HepG2 (cell line): ENCODE results near the gene CEP250. TPM values are rescaled to one million over a fixed set of nuclear protein-coding genes. Genes with fewer than 3 reads are reported as not detected.
A peak's percentile ranks its signal among the peaks of the same experiment; 100 is the strongest.

Source experiments
- BATF2 ChIP-seq: sonication (generic); formaldehyde crosslinking; IDR thresholded peaks from 2 replicates; pipeline ENCODE4 v1.8.0; 2022; ENCODE audit warnings: mild to moderate bottlenecking, missing genetic modification reagents, moderate library complexity
- DMAP1 ChIP-seq: IDR thresholded peaks from 2 replicates; pipeline ENCODE4 v1.6.1; 2016
- FOXP4 ChIP-seq: sonication (generic); formaldehyde crosslinking; IDR thresholded peaks from 2 replicates; pipeline ENCODE4 v1.4.0; 2020; ENCODE audit warnings: missing genetic modification reagents
- GTF3A ChIP-seq: sonication (generic); formaldehyde crosslinking; conservative IDR thresholded peaks from 2 replicates; pipeline ENCODE4 v1.4.0; 2020; ENCODE audit warnings: mild to moderate bottlenecking, missing genetic modification reagents
- NFIC ChIP-seq: IDR thresholded peaks from 2 replicates; pipeline ENCODE4 v1.6.1; 2012; ENCODE audit warnings: mild to moderate bottlenecking, low read length, inconsistent platforms
- RARG ChIP-seq: sonication (generic); formaldehyde crosslinking; IDR thresholded peaks from 2 replicates; pipeline ENCODE4 v1.4.0; 2020; ENCODE audit warnings: low read depth, mild to moderate bottlenecking, missing genetic modification reagents
- SAP130 ChIP-seq: IDR thresholded peaks from 2 replicates; pipeline ENCODE4 v1.6.1; 2016; ENCODE audit warnings: low read depth
- SP2 ChIP-seq: sonication (generic); formaldehyde crosslinking; IDR thresholded peaks from 2 replicates; pipeline ENCODE4 v1.5.1; 2020; ENCODE audit warnings: mild to moderate bottlenecking, missing genetic modification reagents
- SRY ChIP-seq: sonication (generic); formaldehyde crosslinking; IDR thresholded peaks from 2 replicates; pipeline ENCODE4 v1.8.0; 2022; ENCODE audit warnings: mild to moderate bottlenecking, missing genetic modification reagents
- STAT6 ChIP-seq: sonication (generic); formaldehyde crosslinking; IDR thresholded peaks from 2 replicates; pipeline ENCODE4 v1.4.0; 2020; ENCODE audit warnings: missing genetic modification reagents, mild to moderate bottlenecking, borderline replicate concordance
- ZMAT3 ChIP-seq: sonication (generic); formaldehyde crosslinking; conservative IDR thresholded peaks from 2 replicates; pipeline ENCODE4 v1.7.0; 2021; ENCODE audit warnings: missing genetic modification reagents
- ZMYM3 ChIP-seq: sonication (generic); formaldehyde crosslinking; IDR thresholded peaks from 2 replicates; pipeline ENCODE4 v1.5.1; 2020; ENCODE audit warnings: mild to moderate bottlenecking, missing genetic modification reagents
- ZNF121 ChIP-seq: sonication (generic); formaldehyde crosslinking; IDR thresholded peaks from 2 replicates; pipeline ENCODE4 v1.5.0; 2020; ENCODE audit warnings: mild to moderate bottlenecking, missing genetic modification reagents
- ZNF30 ChIP-seq: sonication (generic); formaldehyde crosslinking; IDR thresholded peaks from 2 replicates; pipeline ENCODE4 v1.5.0; 2020; ENCODE audit warnings: mild to moderate bottlenecking, missing genetic modification reagents
- ZNF331 ChIP-seq: sonication (generic); formaldehyde crosslinking; IDR thresholded peaks from 2 replicates; pipeline ENCODE4 v1.4.0; 2020; ENCODE audit warnings: missing genetic modification reagents
- ZNF33B ChIP-seq: sonication (generic); formaldehyde crosslinking; IDR thresholded peaks from 2 replicates; pipeline ENCODE4 v1.5.1; 2020; ENCODE audit warnings: mild to moderate bottlenecking, missing genetic modification reagents
- ZNF350 ChIP-seq: sonication (generic); formaldehyde crosslinking; IDR thresholded peaks from 2 replicates; pipeline ENCODE4 v1.4.0; 2020; ENCODE audit warnings: mild to moderate bottlenecking, low read depth, missing genetic modification reagents, borderline replicate concordance
- ZNF383 ChIP-seq: sonication (generic); formaldehyde crosslinking; IDR thresholded peaks from 2 replicates; pipeline ENCODE4 v1.4.0; 2020; ENCODE audit warnings: missing genetic modification reagents, mild to moderate bottlenecking, borderline replicate concordance
- ZNF441 ChIP-seq: sonication (generic); formaldehyde crosslinking; IDR thresholded peaks from 2 replicates; pipeline ENCODE4 v1.7.0; 2021; ENCODE audit warnings: missing genetic modification reagents, borderline replicate concordance
- polyA plus RNA-seq, 8 experiments: library from polyadenylated mRNA; depleted of rRNA in 3 of 8; stranded (reverse) in 7 of 8; unstranded in 1 of 8; fragments of >200 nt; fragmentation: Illumina TruSeq in 4 of 8; extraction: Trizol in 4 of 8; gene quantifications; 2 replicates each; pipeline versions ENCODE4 v1.2.1 to v1.2.3, GENCODE V29; 2011 to 2016; ENCODE audit warnings: low read depth in 4 of 8, missing spikeins in 1 of 8, mixed read lengths in 1 of 8; ENCODE audit not compliant: insufficient read depth in 1 of 8
- total RNA-seq, 5 experiments: library from RNA; depleted of rRNA; stranded (reverse); fragments of >200 nt; fragmentation: Illumina TruSeq; extraction: Trizol; gene quantifications; 2 replicates each; pipeline ENCODE4 v1.2.3, GENCODE V29; 2016; ENCODE audit warnings: low read depth in 1 of 5

The CEP250 gene
- total and polyA plus RNA-seq, 2 of the 13 experiments (the other 11 are each of a cell fraction or from before 2014, with no cell fraction given): 28.8 to 55.3 TPM

DNA sequence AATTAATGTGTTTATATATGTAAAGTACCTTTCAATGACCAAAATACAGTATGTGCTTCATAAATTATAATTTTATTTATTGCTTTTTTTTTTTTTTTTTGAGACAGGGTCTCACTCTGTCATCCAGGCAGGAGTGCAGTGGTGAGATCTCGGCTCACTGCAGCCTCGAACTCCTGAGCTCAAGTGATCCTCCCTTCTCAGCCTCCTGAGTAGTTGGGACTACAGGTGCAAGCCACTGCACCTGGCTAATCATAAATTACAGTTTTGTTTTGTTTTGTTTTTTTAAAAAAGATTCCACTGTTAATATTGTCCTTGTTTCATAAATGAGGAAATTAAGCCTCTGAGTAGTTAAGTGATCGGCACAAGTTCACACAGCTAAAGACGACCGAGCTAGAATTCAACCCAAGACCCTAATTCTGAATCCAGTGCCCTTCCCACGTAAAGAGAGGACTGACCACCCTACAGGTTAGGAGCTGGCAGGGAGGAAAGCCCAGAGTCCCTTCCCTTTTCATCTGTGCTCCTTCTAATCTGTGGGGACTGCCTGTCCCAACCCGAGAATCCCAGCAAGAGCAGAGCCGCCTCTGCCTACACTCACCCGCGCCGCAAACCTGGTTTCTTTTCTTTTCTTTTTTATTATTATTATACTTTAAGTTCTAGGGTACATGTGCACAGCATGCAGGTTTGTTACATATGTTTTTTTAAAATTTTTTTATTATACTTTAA lies 8.9 kb upstream of the CEP250 start (continued):
- peak; percentile 51; the same call in 1 of the 2 replicates for TF ChIP-seq GTF3A (CRISPR knock-in tag)
- TF ChIP-seq SRY (CRISPR knock-in tag): 0 out of 2 replicates have a peak, but pooled peaks have one; percentile 29
- no peak for TF ChIP-seq NFIC
- TF ChIP-seq ZMYM3: peak; percentile 61; the same call in 1 of the 2 replicates
- TF ChIP-seq ZNF331 (CRISPR knock-in tag): no peak
- 0 out of 2 replicates have a peak, but pooled peaks have one; percentile 30 for TF ChIP-seq ZMAT3
- TF ChIP-seq BATF2 (CRISPR knock-in tag): no peak
- no peak for TF ChIP-seq SAP130
- TF ChIP-seq ZNF30: no peak
- TF ChIP-seq SP2 (CRISPR knock-in tag): no peak
- no peak for TF ChIP-seq DMAP1 (CRISPR knock-in tag)
- TF ChIP-seq RARG (CRISPR knock-in tag): 0 out of 2 replicates have a peak, but pooled peaks have one; percentile 30
- peak; percentile 1; the same call in 1 of the 2 replicates for TF ChIP-seq ZNF121 (CRISPR knock-in tag)
- TF ChIP-seq ZNF383: 0 out of 2 replicates have a peak, but pooled peaks have one; percentile 42
- TF ChIP-seq ZNF33B (CRISPR knock-in tag): no peak
- TF ChIP-seq STAT6: 0 out of 2 replicates have a peak, but pooled peaks have one; percentile 17
- TF ChIP-seq ZNF350 (CRISPR knock-in tag): no peak
- peak; percentile 4; the same call in 1 of the 2 replicates for TF ChIP-seq FOXP4
- TF ChIP-seq ZNF441: 0 out of 2 replicates have a peak, but pooled peaks have one; percentile 36
